IPS DF 19.7 (cell line): ENCODE results near the gene ARHGAP19.
"Not testable (repeated sequence)": the region's sequence is repeated elsewhere in the genome, so short reads cannot be mapped to it uniquely, and the experiment has no call there.

Experiments
- DNase-seq: peaks from one replicate; pipeline ENCODE4 v3.0.0-alpha.2; 2013; ENCODE audit warnings: low read depth, low spot score

ARHGAP19 gene

GRCh38 chr10:97279121-97279815, 13.2 kb downstream of the ARHGAP19 start:
- DNase-seq: no peak

DNA sequence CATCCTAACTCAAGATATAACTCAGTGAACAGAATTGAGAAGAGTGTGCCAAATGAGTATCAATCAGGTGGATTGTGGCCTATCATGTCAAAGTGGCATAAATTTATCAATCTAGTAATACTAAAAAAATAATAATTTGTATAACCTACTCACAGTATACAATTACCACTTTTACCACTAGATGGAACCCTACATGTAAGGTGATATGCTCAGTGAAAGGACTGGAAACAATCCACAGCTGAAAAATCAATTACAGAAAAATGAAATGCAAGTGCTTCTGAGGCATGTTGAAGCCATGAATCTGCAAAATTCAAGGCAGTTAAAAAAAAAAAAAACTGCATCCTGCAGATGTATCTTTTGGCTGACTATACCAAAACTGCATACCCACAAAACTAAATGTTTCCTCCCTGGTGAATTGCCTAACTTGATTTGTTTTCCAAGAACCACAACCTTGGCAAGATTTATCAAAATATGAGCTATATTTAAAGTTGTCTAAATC, 13.9 kb downstream of the ARHGAP19 start:
- DNase-seq: no peak

- no peak for DNase-seq
Measured at GRCh38 chr10:97277551-97277950, 14.9 kb downstream of the ARHGAP19 start.

DNA sequence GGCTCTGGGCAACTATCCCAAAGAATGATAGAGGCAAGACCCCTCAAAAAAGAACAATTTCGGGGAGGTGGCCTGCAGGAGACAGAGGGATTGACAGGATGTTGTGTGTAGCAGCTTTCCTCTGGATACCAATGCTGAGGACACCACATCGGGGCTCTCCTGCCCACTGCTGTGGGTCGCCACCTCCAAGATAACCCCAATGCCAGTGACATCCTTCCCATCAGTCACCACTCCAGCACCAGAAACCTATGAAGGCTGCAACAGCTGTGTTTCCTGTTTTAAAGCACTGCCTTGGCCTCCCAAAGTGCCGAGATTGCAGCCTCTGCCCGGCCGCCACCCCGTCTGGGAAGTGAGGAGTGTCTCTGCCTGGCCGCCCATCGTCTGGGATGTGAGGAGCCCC, 17.6 kb downstream of the ARHGAP19 start:
- no peak for DNase-seq

GRCh38 chr10:97273700-97274099, 18.7 kb downstream of the ARHGAP19 start:
- no peak for DNase-seq

- no peak for DNase-seq
Measured at GRCh38 chr10:97270523-97271154, 21.8 kb downstream of the ARHGAP19 start.

GRCh38 chr10:97267671-97268070, 24.8 kb downstream of the ARHGAP19 start:
- DNase-seq: no peak

DNA sequence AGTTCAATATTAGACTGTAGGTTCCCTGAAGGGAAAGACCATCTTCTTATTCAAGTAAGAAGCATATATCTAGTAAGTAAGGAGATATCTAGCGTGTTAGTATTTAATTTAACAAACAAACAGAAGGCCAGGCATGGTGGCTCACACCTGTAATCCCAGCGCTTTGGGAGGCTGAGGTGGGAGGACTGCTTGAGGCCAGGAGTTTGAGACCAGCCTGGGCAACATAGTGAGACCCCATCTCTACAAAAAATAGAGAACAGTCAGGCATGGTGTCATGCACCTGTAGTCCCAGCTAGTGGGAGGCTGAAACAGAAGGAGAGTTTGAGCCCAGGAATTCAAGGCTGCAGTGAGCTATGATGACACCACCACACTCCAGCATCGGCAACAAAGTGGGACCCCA, 27.3 kb downstream of the ARHGAP19 start:
- not testable (repeated sequence) for DNase-seq

GRCh38 chr10:97263971-97264370, 28.5 kb downstream of the ARHGAP19 start:
- no peak for DNase-seq

- no peak for DNase-seq
Measured at GRCh38 chr10:97261656-97262055, 30.8 kb downstream of the ARHGAP19 start.

- DNase-seq: no peak
Measured at GRCh38 chr10:97261183-97261582, 31.3 kb downstream of the ARHGAP19 start.

DNA sequence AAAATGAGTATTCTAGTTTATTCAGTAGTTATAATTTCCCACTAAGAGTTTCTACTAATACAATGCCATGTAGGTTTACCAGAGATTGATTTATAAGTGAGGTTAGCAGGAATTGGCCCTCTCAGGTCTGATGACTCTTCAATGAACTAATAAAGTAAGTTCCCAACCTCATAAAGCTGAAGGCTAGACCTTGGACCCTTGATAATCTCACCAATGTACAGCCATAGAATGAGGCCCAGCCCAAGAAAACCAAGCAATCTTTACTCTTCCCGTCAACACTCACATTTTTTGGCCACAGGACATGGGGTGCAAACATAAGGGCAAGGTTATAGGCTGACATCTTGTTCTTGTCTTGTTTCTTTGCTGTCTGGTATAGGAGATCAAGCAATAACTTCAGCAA, 33.3 kb downstream of the ARHGAP19 start:
- DNase-seq: no peak

GRCh38 chr10:97256356-97256755, 36.1 kb downstream of the ARHGAP19 start:
- DNase-seq: no peak

GRCh38 chr10:97255512-97256293, 36.7 kb downstream of the ARHGAP19 start:
- no peak for DNase-seq

- DNase-seq: no peak
Measured at GRCh38 chr10:97254694-97255093, 37.7 kb downstream of the ARHGAP19 start.

GRCh38 chr10:97250952-97251351, 41.5 kb downstream of the ARHGAP19 start:
- no peak for DNase-seq

- no peak for DNase-seq
Measured at GRCh38 chr10:97243836-97244235, 48.6 kb downstream of the ARHGAP19 start.

GRCh38 chr10:97238855-97239254, 53.6 kb downstream of the ARHGAP19 start:
- no peak for DNase-seq

DNA sequence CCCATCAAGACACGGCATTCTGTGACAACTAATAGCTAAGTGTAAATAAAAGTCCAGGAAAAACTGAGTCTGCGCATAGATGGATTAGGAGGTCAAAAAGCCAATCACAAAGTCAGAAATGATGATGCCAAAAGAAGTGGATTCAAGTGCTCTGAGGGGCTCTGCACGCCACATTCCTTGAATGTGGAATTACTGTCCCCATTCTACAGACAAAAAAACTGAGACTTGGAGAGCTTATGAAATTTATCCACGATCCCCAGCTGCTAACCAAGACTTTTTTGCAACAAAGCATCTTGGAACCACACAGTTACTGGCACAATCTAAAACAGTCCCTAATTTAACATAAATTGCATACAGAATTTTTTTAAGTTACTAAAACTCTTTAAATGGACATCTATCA, 57.1 kb downstream of the ARHGAP19 start:
- no peak for DNase-seq

DNA sequence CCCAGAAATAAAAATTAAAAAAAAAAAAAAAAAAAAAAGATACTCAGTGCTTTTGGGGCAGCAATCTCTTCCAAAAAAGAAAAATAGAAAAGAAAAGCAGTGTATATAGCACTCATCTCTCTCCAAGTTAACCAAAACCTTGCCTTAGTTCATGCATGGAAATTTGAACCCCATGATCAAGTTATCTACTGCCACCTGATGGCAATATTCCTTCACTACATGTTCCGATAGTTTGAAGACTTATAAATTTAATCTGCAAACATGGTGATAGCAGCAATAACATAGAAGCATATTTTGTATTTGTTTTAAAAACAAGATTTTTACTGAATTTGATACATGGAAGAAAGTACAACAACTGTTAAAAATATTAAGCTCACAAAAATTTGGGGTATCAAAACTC, 58.0 kb downstream of the ARHGAP19 start:
- DNase-seq: no peak

DNA sequence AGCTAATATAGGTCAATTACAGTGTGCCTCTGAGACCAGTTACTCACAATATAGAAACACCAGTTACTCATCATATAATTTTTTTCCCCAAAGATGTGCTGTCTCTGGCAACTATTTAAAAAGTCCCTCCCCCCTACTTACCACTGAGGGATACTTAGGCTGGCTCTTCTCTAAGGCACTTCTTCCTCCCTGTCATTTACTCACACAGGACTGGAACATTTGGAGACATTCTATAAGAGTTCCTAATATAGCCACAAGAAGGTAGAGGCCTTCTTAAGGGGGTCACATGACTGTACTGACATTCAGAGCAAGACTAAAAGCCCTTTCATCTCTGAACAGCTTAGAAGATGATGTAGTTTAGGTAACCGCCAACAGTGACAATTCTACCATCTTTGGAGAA, 62.3 kb downstream of the ARHGAP19 start:
- no peak for DNase-seq

GRCh38 chr10:97229322-97230015, 63.0 kb downstream of the ARHGAP19 start:
- no peak for DNase-seq
